ENCODE measurements around the gene DEFB108B. TPM values are rescaled to one million over a fixed set of nuclear protein-coding genes. Genes with fewer than 3 reads are reported as not detected.
"Not testable (repeated sequence)": the region's sequence is repeated elsewhere in the genome, so short reads cannot be mapped to it uniquely, and the experiment has no call there.

The DEFB108B gene
- not detected for polyA plus RNA-seq (ENCODE audit: low read depth in 6 of 6)

GRCh38 chr11:71832811-71833210, at the start of gene DEFB108B:
DEFB108B (plus strand) TSS chr11:71833200; CDS start chr11:71833200, 0 bp downstream.
- not testable (repeated sequence) for H3K4me3 Mint-ChIP-seq; H3K27me3 Mint-ChIP-seq; ATAC-seq (ENCODE audit: low read depth in 2 of 2); H3K27ac Mint-ChIP-seq; H3K36me3 Mint-ChIP-seq; H3K4me1 Mint-ChIP-seq; DNase-seq
- peaks cover 0 to 12% (median 5%) of the 10 kb centered on the region in 7 donors for H3K9me3 Mint-ChIP-seq

DNA sequence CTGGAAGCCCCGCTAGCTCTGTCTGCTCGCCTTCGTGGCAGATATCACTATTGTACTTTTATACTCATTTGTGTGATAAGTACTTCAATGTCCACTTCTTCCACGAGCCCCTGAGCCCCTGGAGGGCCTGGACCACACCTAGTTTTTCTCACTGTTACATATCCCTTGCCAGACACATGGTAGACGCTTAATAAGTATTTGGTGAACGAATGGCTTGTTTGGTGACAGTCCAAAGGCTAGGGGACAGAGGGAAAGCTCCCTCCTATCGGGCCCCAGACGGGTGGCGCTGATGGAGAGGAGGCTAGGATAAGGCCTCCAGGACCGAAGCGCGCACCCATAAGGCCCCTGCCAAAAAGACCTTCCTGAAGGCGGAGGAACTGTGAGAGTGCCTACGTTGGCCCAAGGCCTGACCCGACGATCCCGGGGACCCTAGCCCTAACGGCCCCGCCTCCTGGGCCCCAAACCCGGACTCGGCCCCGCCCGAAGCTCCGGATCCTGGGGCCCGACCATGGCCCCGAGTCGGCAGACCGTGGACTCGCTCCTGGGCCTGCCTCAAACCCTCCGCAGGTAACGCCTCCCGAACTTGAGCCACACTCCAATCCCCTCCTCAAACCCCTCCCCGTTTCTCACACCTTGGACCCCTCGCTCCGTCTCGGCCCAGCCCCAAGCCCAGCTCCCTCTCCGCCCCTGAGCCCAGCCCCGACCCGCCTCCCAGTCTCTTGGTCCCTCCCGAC, 46.7 kb upstream of the DEFB108B start:
- not testable (repeated sequence) for H3K27me3 Mint-ChIP-seq; DNase-seq; H3K36me3 Mint-ChIP-seq; ATAC-seq (ENCODE audit: low read depth in 2 of 2); H3K9me3 Mint-ChIP-seq
- Mint-ChIP-seq H3K4me1 (peaks cover 0 to 18% (median 5%) of the 10 kb centered on the region in 3 donors), H3K4me3 (peak overlapping the region; percentile 88 to 100 (median 98)), H3K27ac (peak overlapping the region; percentile 14 to 100 (median 88))

DNA sequence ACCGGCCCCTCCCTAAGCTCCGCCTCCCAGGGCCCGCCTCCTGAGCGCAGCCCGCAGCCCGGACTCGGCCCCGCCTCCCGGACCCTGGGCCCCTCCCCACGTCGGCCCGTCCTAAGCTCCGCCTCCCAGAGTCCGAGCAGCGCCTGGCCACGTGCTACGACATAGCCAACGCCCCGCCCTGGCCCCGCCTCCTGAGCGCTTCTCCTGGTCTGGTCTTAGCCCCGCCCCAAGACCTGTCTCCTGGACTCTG, 46.2 kb upstream of the DEFB108B start:
- not testable (repeated sequence) for H3K9me3 Mint-ChIP-seq, H3K27me3 Mint-ChIP-seq, H3K36me3 Mint-ChIP-seq
- peaks cover 0 to 18% (median 5%) of the 10 kb centered on the region in 3 donors for H3K4me1 Mint-ChIP-seq
- ATAC-seq (ENCODE audit: low read depth in 2 of 2) (peak; percentile 85 to 86), DNase-seq (peak; percentile 97)
- peak overlapping the region; percentile 88 to 100 (median 98) for H3K4me3 Mint-ChIP-seq
- H3K27ac Mint-ChIP-seq, result peak overlapping the region; percentile 92 to 100 (median 99)

GRCh38 chr11:71787098-71787823, 45.7 kb upstream of the DEFB108B start:
- Mint-ChIP-seq H3K36me3 (no peaks in the 10 kb centered on the region), H3K27ac (peak overlapping the region; percentile 92 to 100 (median 99)), H3K4me3 (peak overlapping the region; percentile 88 to 100 (median 98)), H3K4me1 (peaks cover 0 to 18% (median 5%) of the 10 kb centered on the region in 3 donors), H3K27me3 (no peaks in the 10 kb centered on the region), H3K9me3 (no peaks in the 10 kb centered on the region)
- peak; percentile 95 for DNase-seq
- peak; percentile 89 to 91 for ATAC-seq (ENCODE audit: low read depth in 2 of 2)

DNA sequence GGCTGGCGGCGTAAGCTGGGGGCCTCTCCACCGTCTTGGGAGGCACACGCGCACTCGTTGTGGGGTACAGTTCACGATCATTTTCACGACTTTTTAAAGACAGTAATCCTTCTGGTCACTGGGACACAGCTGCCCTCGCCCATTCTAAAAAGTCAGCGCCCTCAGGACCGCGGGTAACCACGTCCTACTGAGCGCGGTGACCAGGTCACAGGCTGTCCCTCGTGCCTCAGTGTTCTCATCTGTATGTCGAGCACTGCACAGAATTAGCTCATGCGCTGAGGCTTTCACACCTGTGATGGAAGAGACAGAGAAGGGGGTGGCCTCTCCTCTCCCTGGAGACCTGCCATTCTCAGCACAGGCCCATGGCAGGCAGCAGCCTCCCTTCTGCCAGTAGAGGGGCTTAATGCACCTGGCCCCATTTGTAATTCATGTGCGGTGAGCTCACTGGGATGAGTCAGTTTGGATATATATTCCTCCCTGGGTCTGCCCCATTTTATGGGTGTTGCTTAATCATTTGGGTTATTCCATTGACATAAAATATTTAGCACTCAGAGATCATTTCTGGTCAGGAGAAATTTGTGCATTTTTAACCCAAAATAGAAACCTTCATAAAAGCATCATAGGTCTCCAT, 45.1 kb upstream of the DEFB108B start:
- Mint-ChIP-seq H3K27ac (peak overlapping the region; percentile 72 to 94 (median 90)), H3K4me1 (peaks cover 5 to 22% (median 11%) of the 10 kb centered on the region in 3 donors), H3K4me3 (peak overlapping the region; percentile 88 to 100 (median 98))
- DNase-seq, result peak; percentile 34
- H3K9me3 Mint-ChIP-seq; H3K36me3 Mint-ChIP-seq; ATAC-seq (ENCODE audit: low read depth in 2 of 2); H3K27me3 Mint-ChIP-seq: not testable (repeated sequence)

DNA sequence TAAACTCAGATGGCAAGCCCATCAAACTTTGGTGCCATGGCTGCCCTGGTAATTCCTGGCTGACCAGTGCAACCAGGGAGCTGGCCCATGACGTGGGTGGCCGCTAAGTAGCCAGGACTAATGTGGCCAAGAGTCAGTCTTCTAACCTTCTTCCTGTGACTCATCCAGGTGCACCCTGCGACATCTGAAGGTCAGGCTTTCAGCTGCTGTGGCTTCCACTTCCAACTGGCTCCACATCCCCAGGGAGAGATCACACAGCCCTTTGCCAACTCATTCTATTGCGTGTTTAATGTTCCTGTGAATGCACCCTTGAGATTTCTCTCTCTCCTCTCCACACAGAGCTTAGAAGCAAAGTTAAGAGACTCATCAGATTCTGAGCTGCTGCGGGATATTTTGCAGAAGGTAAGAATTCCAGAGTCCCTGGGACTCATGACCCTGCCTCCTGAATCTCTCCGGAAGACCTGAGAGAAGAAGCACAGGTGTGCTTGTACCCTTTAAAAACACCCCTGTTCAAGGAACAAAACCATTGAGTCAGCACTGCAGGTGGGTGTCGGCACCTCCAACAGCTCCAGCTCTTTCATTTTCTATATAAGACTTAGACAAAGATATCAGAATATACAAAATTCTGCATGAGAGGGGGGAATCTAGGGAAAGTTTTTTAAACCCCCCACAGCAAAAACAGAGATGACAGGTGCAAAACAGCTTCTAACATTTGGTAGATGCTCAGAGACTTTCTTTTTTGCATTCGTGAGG, 43.4 kb upstream of the DEFB108B start:
- not testable (repeated sequence) for H3K36me3 Mint-ChIP-seq; H3K9me3 Mint-ChIP-seq; ATAC-seq (ENCODE audit: low read depth in 2 of 2); DNase-seq; H3K27ac Mint-ChIP-seq; H3K27me3 Mint-ChIP-seq
- H3K4me3 Mint-ChIP-seq, result peak overlapping the region in 4 of 8 donors; percentile 15 to 100 (median 32)
- H3K4me1 Mint-ChIP-seq, result peaks cover 6 to 24% (median 13%) of the 10 kb centered on the region in 3 donors

- Mint-ChIP-seq H3K27ac (peak overlapping the region in 2 of 6 donors; percentile 59 to 76), H3K4me1 (peaks cover 6 to 21% (median 9%) of the 10 kb centered on the region in 3 donors), H3K4me3 (peak overlapping the region in 2 of 8 donors; percentile 39 to 73)
- not testable (repeated sequence) for H3K36me3 Mint-ChIP-seq; H3K9me3 Mint-ChIP-seq; H3K27me3 Mint-ChIP-seq; ATAC-seq (ENCODE audit: low read depth in 2 of 2); DNase-seq
These were observed 41.9 kb upstream of the DEFB108B start for GRCh38 chr11:71791111-71791510.

- H3K9me3 Mint-ChIP-seq; ATAC-seq (ENCODE audit: low read depth in 2 of 2); H3K36me3 Mint-ChIP-seq; H3K27me3 Mint-ChIP-seq: not testable (repeated sequence)
- Mint-ChIP-seq H3K4me3 (peak overlapping the region in 1 of 8 donors; percentile 78), H3K4me1 (peaks cover 6 to 21% (median 7%) of the 10 kb centered on the region in 3 donors), H3K27ac (peak overlapping the region in 3 of 6 donors; percentile 20 to 47 (median 21))
- DNase-seq, result peak; percentile 53
These were observed 40.3 kb upstream of the DEFB108B start for GRCh38 chr11:71792621-71793235.

GRCh38 chr11:71794386-71795040, 38.5 kb upstream of the DEFB108B start:
- peak overlapping the region in 2 of 6 donors; percentile 32 to 61 for H3K27ac Mint-ChIP-seq
- ATAC-seq (ENCODE audit: low read depth in 2 of 2); H3K4me3 Mint-ChIP-seq; DNase-seq; H3K9me3 Mint-ChIP-seq; H3K36me3 Mint-ChIP-seq; H3K27me3 Mint-ChIP-seq: not testable (repeated sequence)
- peaks cover 6 to 12% (median 7%) of the 10 kb centered on the region in 3 donors for H3K4me1 Mint-ChIP-seq

- ATAC-seq (ENCODE audit: low read depth in 2 of 2); H3K36me3 Mint-ChIP-seq; H3K4me3 Mint-ChIP-seq; DNase-seq; H3K27me3 Mint-ChIP-seq; H3K27ac Mint-ChIP-seq; H3K9me3 Mint-ChIP-seq: not testable (repeated sequence)
- H3K4me1 Mint-ChIP-seq, result peaks cover 8 to 16% (median 10%) of the 10 kb centered on the region in 3 donors
These were observed 37.8 kb upstream of the DEFB108B start for GRCh38 chr11:71795236-71795635.

GRCh38 chr11:71796016-71796415, 37.0 kb upstream of the DEFB108B start:
- ATAC-seq (ENCODE audit: low read depth in 2 of 2); DNase-seq; H3K36me3 Mint-ChIP-seq; H3K9me3 Mint-ChIP-seq; H3K27ac Mint-ChIP-seq; H3K27me3 Mint-ChIP-seq; H3K4me3 Mint-ChIP-seq: not testable (repeated sequence)
- peaks cover 9 to 22% (median 14%) of the 10 kb centered on the region in 3 donors for H3K4me1 Mint-ChIP-seq

GRCh38 chr11:71796781-71797180, 36.2 kb upstream of the DEFB108B start:
- H3K4me3 Mint-ChIP-seq; DNase-seq; H3K36me3 Mint-ChIP-seq; ATAC-seq (ENCODE audit: low read depth in 2 of 2); H3K9me3 Mint-ChIP-seq; H3K27me3 Mint-ChIP-seq: not testable (repeated sequence)
- H3K4me1 Mint-ChIP-seq, result peaks cover 9 to 24% (median 14%) of the 10 kb centered on the region in 3 donors
- H3K27ac Mint-ChIP-seq, result peak overlapping the region in 1 of 6 donors; percentile 27
